WERI-Rb-1 (cell line): ENCODE data around the gene DNMT3B.
A peak's percentile ranks its signal among the peaks of the same experiment; 100 is the strongest.
"Not testable (repeated sequence)": the region's sequence is repeated elsewhere in the genome, so short reads cannot be mapped to it uniquely, and the experiment has no call there.

ENCODE experiments used
- DNase-seq: peaks from one replicate; pipeline ENCODE4 v3.0.0-alpha.2; 2020
- H3K27ac ChIP-seq: fragments of 250-450 bp; sonication (Bioruptor Pico); 2 replicates; pipeline ENCODE4 v1.5.1; 2020; ENCODE audit warnings: mild to moderate bottlenecking, moderate library complexity
- H3K27me3 ChIP-seq: fragments of 250-450 bp; sonication (Bioruptor Pico); 2 replicates; pipeline ENCODE4 v1.5.1; 2021; ENCODE audit warnings: mild to moderate bottlenecking, low read depth, moderate library complexity; ENCODE audit not compliant: insufficient read depth, severe bottlenecking
- H3K36me3 ChIP-seq: fragments of 250-450 bp; sonication (Bioruptor Pico); 2 replicates; pipeline ENCODE4 v1.5.1; 2020; ENCODE audit warnings: mild to moderate bottlenecking, moderate library complexity
- H3K4me3 ChIP-seq: 2 replicates; pipeline ENCODE4 v1.5.1; 2011; ENCODE audit warnings: low read depth, mild to moderate bottlenecking, control low read depth, low read length
- H3K9me3 ChIP-seq: fragments of 250-450 bp; sonication (Bioruptor Pico); 2 replicates; pipeline ENCODE4 v1.5.1; 2021; ENCODE audit warnings: mild to moderate bottlenecking, moderate library complexity; ENCODE audit not compliant: severe bottlenecking
- TF ChIP-seq, protein P1 (sequence below): IDR thresholded peaks from 2 replicates; pipeline ENCODE4 v1.5.1; 2011; ENCODE audit warnings: low read depth, mild to moderate bottlenecking, control low read depth, inconsistent platforms, low read length

The DNMT3B gene

DNA sequence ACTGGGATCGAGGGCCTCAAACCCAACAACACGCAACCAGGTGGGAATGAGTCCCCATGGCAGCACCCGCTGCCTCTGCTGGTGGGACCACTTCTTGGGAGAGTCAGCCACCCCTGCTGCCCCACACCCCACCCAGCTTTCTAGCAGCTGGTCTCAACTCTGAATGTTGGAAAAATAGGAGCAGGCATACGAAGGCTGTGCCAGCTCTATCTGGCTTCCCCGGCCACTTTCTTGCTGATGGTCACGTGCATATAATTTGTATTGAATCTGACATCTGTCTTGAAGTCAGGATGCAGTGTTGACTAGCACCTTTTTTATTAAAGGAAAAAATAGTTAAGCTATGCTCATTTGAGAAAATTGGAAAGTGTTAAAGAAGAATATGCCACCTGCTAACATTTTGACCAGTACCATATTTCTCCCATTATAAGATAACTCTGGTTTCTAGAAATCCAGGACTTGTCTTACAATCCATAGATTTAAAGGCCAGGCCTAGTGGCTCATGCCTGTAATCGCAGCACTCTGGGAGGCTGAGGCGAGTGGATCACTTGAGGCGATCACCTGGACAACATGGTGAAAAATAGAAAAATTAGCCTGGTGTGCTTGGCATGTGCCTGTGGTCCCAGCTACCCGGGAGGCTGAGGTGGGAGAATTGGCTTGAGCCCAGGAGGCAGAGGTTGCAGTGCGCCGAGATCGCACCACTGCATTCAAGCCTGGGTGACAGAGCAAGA is 30.7 kb downstream of the DNMT3B start:
- H3K27me3 ChIP-seq = no peaks in the 10 kb centered on the region
- no peak overlapping the region for H3K27ac ChIP-seq
- TF ChIP-seq, protein P1, sequence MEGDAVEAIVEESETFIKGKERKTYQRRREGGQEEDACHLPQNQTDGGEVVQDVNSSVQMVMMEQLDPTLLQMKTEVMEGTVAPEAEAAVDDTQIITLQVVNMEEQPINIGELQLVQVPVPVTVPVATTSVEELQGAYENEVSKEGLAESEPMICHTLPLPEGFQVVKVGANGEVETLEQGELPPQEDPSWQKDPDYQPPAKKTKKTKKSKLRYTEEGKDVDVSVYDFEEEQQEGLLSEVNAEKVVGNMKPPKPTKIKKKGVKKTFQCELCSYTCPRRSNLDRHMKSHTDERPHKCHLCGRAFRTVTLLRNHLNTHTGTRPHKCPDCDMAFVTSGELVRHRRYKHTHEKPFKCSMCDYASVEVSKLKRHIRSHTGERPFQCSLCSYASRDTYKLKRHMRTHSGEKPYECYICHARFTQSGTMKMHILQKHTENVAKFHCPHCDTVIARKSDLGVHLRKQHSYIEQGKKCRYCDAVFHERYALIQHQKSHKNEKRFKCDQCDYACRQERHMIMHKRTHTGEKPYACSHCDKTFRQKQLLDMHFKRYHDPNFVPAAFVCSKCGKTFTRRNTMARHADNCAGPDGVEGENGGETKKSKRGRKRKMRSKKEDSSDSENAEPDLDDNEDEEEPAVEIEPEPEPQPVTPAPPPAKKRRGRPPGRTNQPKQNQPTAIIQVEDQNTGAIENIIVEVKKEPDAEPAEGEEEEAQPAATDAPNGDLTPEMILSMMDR = no peak
- H3K36me3 ChIP-seq = no peaks in the 10 kb centered on the region; the same call in 1 of the 2 replicates
- H3K9me3 ChIP-seq = no peaks in the 10 kb centered on the region
- DNase-seq = no peak
- H3K4me3 ChIP-seq = no peak overlapping the region

DNA sequence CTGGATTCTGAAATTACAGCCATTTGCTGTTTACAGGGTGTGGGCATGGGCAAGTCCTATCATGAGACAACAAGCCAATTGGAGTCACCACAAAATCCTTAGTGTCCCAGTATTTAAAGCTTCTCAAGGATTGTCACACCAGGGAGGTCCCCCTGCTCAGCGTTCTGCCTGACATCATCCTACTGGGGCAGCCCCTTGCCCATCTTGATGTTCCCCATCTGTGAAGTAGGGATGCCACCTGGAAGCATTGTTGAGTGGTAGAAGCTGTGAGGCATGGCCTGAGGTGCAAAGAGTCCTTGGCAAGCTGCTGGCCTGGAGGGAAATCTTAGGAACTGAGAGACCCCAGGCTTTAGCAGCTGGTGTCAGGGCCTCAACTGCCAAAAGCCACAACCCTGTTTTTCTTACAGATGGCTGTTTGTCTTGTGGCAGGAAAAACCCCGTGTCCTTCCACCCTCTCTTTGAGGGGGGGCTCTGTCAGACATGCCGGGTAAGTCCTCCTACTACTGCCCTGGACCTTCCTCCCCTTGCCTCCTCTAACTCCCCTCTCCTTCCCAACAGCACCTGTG is 34.3 kb downstream of the DNMT3B start:
- Histone ChIP-seq H3K27ac (no peak overlapping the region), H3K9me3 (no peaks in the 10 kb centered on the region), H3K36me3 (peaks cover 7% of the 10 kb centered on the region; the same call in 1 of the 2 replicates), H3K4me3 (no peak overlapping the region), H3K27me3 (no peaks in the 10 kb centered on the region)
- TF ChIP-seq, protein P1 = no peak
- no peak for DNase-seq

DNA sequence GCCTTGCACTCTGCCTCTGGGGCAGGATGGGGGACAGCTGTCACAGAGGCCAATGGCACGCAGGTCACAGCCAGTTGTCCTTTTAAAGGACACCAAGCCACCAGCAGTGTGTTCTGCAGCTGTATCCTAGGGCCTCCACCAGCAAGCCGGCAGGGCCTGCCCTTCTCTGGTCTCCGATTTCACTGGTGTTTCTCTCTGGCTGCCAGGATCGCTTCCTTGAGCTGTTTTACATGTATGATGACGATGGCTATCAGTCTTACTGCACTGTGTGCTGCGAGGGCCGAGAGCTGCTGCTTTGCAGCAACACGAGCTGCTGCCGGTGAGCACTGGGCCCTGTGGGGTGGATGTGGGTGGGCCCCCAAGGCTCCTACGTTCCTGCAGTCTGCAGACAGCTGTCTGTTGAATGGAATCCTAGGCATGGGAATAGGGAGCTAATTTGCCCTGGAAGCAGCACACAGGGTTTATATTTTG is 34.8 kb downstream of the DNMT3B start:
- no peaks in the 10 kb centered on the region for H3K9me3 ChIP-seq
- no peak overlapping the region for H3K4me3 ChIP-seq
- no peak overlapping the region for H3K27ac ChIP-seq
- TF ChIP-seq, protein P1 = no peak
- peaks cover 7% of the 10 kb centered on the region; the same call in 1 of the 2 replicates for H3K36me3 ChIP-seq
- no peak for DNase-seq
- H3K27me3 ChIP-seq = no peaks in the 10 kb centered on the region

DNA sequence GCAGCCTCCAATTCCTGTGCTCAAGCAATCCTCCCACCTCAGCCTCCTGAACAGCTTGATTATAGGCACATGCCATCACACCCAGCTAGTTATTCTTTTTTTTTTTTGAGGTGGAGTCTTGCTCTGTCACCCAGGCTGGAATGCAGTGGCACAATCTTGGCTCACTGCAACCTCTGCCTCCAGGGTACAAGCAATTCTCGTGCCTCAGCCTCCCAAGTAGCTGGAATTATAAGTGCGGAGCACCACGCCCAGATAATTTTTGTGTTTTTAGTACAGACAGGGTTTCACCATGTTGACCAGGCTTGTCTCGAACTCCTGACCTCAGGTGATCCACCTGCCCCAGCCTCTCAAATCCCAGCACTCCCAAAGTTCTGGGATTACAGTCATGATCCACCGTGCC is 35.4 kb downstream of the DNMT3B start:
- not testable (repeated sequence) for H3K36me3 ChIP-seq, H3K27me3 ChIP-seq, DNase-seq, H3K9me3 ChIP-seq, H3K27ac ChIP-seq, H3K4me3 ChIP-seq

DNA sequence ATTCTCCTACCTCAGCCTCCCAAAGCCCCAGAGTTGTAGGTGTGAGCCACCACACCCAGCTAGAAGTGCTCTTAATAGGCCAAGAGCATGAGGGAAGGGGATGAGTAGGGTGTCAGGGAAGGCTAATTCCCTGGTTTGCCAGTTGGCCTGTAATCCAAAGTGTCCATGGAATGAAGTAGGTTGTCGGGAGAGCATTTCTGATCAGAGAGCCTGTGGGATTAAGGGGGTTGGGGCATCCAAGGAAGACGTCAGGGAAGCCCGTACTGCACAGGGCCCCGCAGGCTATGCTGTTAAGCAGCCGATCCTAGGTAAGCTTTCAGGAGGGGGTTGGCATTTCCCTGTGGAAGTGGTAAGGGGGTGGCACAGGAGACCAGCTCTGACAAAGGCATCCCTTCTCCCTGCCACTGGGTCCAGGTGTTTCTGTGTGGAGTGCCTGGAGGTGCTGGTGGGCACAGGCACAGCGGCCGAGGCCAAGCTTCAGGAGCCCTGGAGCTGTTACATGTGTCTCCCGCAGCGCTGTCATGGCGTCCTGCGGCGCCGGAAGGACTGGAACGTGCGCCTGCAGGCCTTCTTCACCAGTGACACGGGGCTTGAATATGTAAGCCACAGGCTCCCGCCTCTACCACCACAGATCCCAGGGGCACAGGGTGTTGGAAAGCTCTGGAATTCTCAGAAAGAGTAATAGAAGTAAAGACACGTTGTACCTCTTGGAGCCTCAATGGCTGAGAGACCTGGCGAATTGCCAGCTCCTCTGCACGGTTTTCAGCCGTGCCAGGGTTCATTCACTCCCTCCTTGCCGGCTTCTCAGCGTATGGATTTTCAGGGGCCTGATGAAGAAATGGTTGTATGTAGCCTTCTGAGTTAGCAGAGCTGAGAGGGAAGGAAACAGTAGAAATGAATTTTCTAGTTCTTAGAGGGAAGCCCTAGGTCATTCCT is 36.1 kb downstream of the DNMT3B start:
- Histone ChIP-seq H3K36me3 (peaks cover 7% of the 10 kb centered on the region; the same call in 1 of the 2 replicates), H3K27me3 (no peaks in the 10 kb centered on the region), H3K4me3 (no peak overlapping the region), H3K9me3 (no peaks in the 10 kb centered on the region), H3K27ac (peak overlapping the region; percentile 37)
- DNase-seq = peak; percentile 70
- TF ChIP-seq, protein P1 = no peak

DNA sequence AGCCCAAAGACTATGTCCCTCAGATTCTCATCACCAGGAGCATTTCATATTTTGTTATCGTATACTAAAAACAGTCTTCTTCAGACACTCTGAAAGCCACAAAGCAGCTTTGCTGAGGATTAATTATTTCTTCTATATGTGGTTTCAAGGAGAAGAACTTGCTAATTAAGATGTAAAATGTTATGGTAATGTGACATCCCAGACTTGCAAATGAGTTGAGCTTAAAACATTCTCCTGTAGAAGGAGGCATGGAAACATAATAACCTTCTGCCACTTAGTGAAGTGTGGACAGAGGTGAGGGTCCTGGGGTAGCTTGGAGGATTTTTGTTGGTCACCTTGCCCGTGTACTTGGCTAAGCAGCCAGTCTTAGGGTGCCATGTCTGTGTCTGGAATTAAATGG is 40.9 kb downstream of the DNMT3B start:
- Histone ChIP-seq H3K27ac (no peak overlapping the region), H3K4me3 (no peak overlapping the region), H3K27me3 (no peaks in the 10 kb centered on the region), H3K9me3 (no peaks in the 10 kb centered on the region), H3K36me3 (peaks cover 7% of the 10 kb centered on the region; the same call in 1 of the 2 replicates)
- no peak for DNase-seq
- TF ChIP-seq, protein P1 = no peak
